ENCODE results near the gene KHDC1L.
"Not testable (repeated sequence)": the region's sequence is repeated elsewhere in the genome, so short reads cannot be mapped to it uniquely, and the experiment has no call there.

KHDC1L gene

GRCh38 chr6:73207221-73207837 is 18.0 kb downstream of the KHDC1L start:
- TF ChIP-seq CTCF (IDR thresholded peaks at IDR 0.05; ENCODE audit: low read depth, low read length, missing control alignments): no peak
- in situ Hi-C loops (cut with HindIII; ENCODE audit: low sequenced_read_pairs): no loop called here
- H3K4me3 ChIP-seq (ENCODE audit: low read depth, low read length): no peak overlapping the region
- DNase-seq (ENCODE audit: low read depth): no peak

- no peak for TF ChIP-seq CTCF (IDR thresholded peaks at IDR 0.05; ENCODE audit: low read depth, low read length, missing control alignments)
- in situ Hi-C loops (cut with HindIII; ENCODE audit: low sequenced_read_pairs): no loop called here
- no peak for DNase-seq (ENCODE audit: low read depth)
- no peak overlapping the region for H3K4me3 ChIP-seq (ENCODE audit: low read depth, low read length)
Observed at GRCh38 chr6:73204252-73204651, 21.0 kb downstream of the KHDC1L start.

- no peak for DNase-seq (ENCODE audit: low read depth)
- in situ Hi-C loops (cut with HindIII; ENCODE audit: low sequenced_read_pairs): no loop called here
- no peak for TF ChIP-seq CTCF (IDR thresholded peaks at IDR 0.05; ENCODE audit: low read depth, low read length, missing control alignments)
- H3K4me3 ChIP-seq (ENCODE audit: low read depth, low read length): no peak overlapping the region
Observed at GRCh38 chr6:73203098-73203497, 22.2 kb downstream of the KHDC1L start.

GRCh38 chr6:73200735-73201134 is 24.6 kb downstream of the KHDC1L start:
- in situ Hi-C loops (cut with HindIII; ENCODE audit: low sequenced_read_pairs): no loop called here
- no peak for DNase-seq (ENCODE audit: low read depth)
- H3K4me3 ChIP-seq (ENCODE audit: low read depth, low read length): no peak overlapping the region
- TF ChIP-seq CTCF (IDR thresholded peaks at IDR 0.05; ENCODE audit: low read depth, low read length, missing control alignments): no peak

GRCh38 chr6:73200247-73200646 is 25.0 kb downstream of the KHDC1L start:
- no peak overlapping the region for H3K4me3 ChIP-seq (ENCODE audit: low read depth, low read length)
- in situ Hi-C loops (cut with HindIII; ENCODE audit: low sequenced_read_pairs): no loop called here
- TF ChIP-seq CTCF (IDR thresholded peaks at IDR 0.05; ENCODE audit: low read depth, low read length, missing control alignments): no peak
- DNase-seq (ENCODE audit: low read depth): no peak

GRCh38 chr6:73194744-73195143 is 30.6 kb downstream of the KHDC1L start:
- DNase-seq (ENCODE audit: low read depth): no peak
- H3K4me3 ChIP-seq (ENCODE audit: low read depth, low read length): no peak overlapping the region
- in situ Hi-C loops (cut with HindIII; ENCODE audit: low sequenced_read_pairs): loop anchor here (5.0 kb wide), 1 partner anchor 577 kb away; no protein-coding TSS in a partner anchor
- no peak for TF ChIP-seq CTCF (IDR thresholded peaks at IDR 0.05; ENCODE audit: low read depth, low read length, missing control alignments)

- H3K4me3 ChIP-seq (ENCODE audit: low read depth, low read length); DNase-seq (ENCODE audit: low read depth); in situ Hi-C loops (cut with HindIII; ENCODE audit: low sequenced_read_pairs): not testable (repeated sequence)
Observed at GRCh38 chr6:73193302-73193701, 32.0 kb downstream of the KHDC1L start.
